K562 (cell line): ENCODE measurements around the gene MIS18A. TPM values are rescaled to one million over a fixed set of nuclear protein-coding genes. Genes with fewer than 3 reads are reported as not detected.

Source experiments
- ATAC-seq: fragments of 200-7000 bp; cut with Tn5 transposase; 3 replicates; pipeline ENCODE4 v1.9.1; 2020; ENCODE audit warnings: moderate library complexity
- BruUV-seq: library from RNA; stranded (reverse); fragments of 400-500 nt; replicated peaks from 2 replicates; lab custom pipeline; 2021; lab: Mats Ljungman, UMichigan
- CTCF ChIA-PET: fragments of 300-600 bp; formaldehyde crosslinking; extraction: SDS; loops from one replicate; lab custom pipeline; 2021; ENCODE audit warnings: low intra/inter-chr PET ratio; lab: Yijun Ruan, JAX
- POLR2A ChIA-PET: fragments of 300-600, 350-650 bp; sonication (Branson Sonifier 250); formaldehyde crosslinking; extraction: SDS; loops from one replicate; lab custom pipeline; 2021; ENCODE audit warnings: antibody characterized with exemption, inconsistent platforms; lab: Yijun Ruan, JAX
- DNase-seq, 4 experiments: peaks; one replicate each; pipeline versions ENCODE4 v3.0.0 to v3.0.0-alpha.2; 2011 to 2018; ENCODE audit warnings: low spot score in 3 of 4, mixed read lengths in 3 of 4; ENCODE audit errors: extremely low read depth in 1 of 4
- FAIRE-seq: peaks from 2 replicates; lab custom pipeline; 2011; peaks lifted over from hg19 to GRCh38; lab: Jason Lieb, UNC
- H2AFZ ChIP-seq: 2 replicates; pipeline ENCODE4 v1.6.0; 2011; ENCODE audit warnings: low read depth, low read length, control low read depth, inconsistent platforms
- H3K27ac ChIP-seq: fragments of 200-600 bp; 3 replicates; pipeline ENCODE4 v1.8.0; 2011; ENCODE audit warnings: low read depth, mild to moderate bottlenecking, control low read depth, inconsistent platforms, low read length, moderate library complexity, mixed read lengths; ENCODE audit errors: extremely low read depth
- H3K27me3 ChIP-seq, 2 experiments: fragments of 300-600 bp in 1 of 2; 2 replicates in 1 of 2; 3 replicates in 1 of 2; pipeline versions ENCODE4 v1.6.0 to v1.8.0; 2011; ENCODE audit warnings: inconsistent platforms in 2 of 2, low read length in 2 of 2, mild to moderate bottlenecking in 1 of 2, mixed read lengths in 1 of 2, moderate library complexity in 1 of 2; ENCODE audit not compliant: control insufficient read depth in 2 of 2, insufficient read depth in 2 of 2
- H3K36me3 ChIP-seq: fragments of 300-600 bp; 3 replicates; pipeline ENCODE4 v1.8.0; 2011; ENCODE audit warnings: mild to moderate bottlenecking, low read length, inconsistent platforms; ENCODE audit not compliant: control insufficient read depth, insufficient read depth
- H3K4me1 ChIP-seq, 2 experiments: fragments of 200-600 bp in 1 of 2; replicated peaks in 1 of 2; 2 replicates in 1 of 2; 3 replicates in 1 of 2; pipeline versions ENCODE4 v1.5.1 to v1.8.0; 2011; ENCODE audit warnings: inconsistent platforms in 2 of 2, low read length in 2 of 2, mild to moderate bottlenecking in 1 of 2, mixed read lengths in 1 of 2, moderate library complexity in 1 of 2; ENCODE audit not compliant: control insufficient read depth in 2 of 2, insufficient read depth in 2 of 2
- H3K4me2 ChIP-seq: 2 replicates; pipeline ENCODE4 v1.6.1; 2011; ENCODE audit warnings: low read length, control low read depth, inconsistent platforms, mixed read lengths; ENCODE audit not compliant: insufficient read depth
- H3K4me3 ChIP-seq: fragments of 200-600 bp; sonication (generic), shearing (Covaris generic); 2 replicates; pipeline ENCODE4 v1.5.1; 2016; ENCODE audit warnings: control low read depth, inconsistent platforms
- H3K79me2 ChIP-seq: fragments of 200-600 bp; 3 replicates; pipeline ENCODE4 v1.8.0; 2011; ENCODE audit warnings: low read length, inconsistent platforms; ENCODE audit not compliant: control insufficient read depth, insufficient read depth
- H3K9ac ChIP-seq, 2 experiments: 2 replicates each; pipeline versions ENCODE4 v1.6.0 to v1.6.1; 2011; ENCODE audit warnings: low read depth in 2 of 2, low read length in 2 of 2, control low read depth in 1 of 2, inconsistent platforms in 1 of 2, mild to moderate bottlenecking in 1 of 2, mixed read lengths in 1 of 2; ENCODE audit not compliant: insufficient read depth in 1 of 2
- H3K9me1 ChIP-seq: one replicate; pipeline ENCODE4 v1.6.0; 2011; ENCODE audit warnings: inconsistent platforms, mild to moderate bottlenecking, low read length, moderate library complexity; ENCODE audit not compliant: control insufficient read depth, insufficient read depth
- H3K9me3 ChIP-seq: replicated peaks from 2 replicates; pipeline ENCODE4 v1.5.1; 2011; ENCODE audit warnings: low read depth, low read length, inconsistent platforms; ENCODE audit not compliant: control insufficient read depth, insufficient read depth
- H4K20me1 ChIP-seq: replicated peaks from 2 replicates; pipeline ENCODE4 v1.6.1; 2011; ENCODE audit warnings: low read length, inconsistent platforms, mixed read lengths; ENCODE audit not compliant: control insufficient read depth, insufficient read depth
- CREBBP ChIP-seq: IDR thresholded peaks from one replicate; pipeline ENCODE4 v1.6.1; 2012; ENCODE audit warnings: low read depth, mild to moderate bottlenecking, control low read depth, inconsistent platforms, low read length
- E2F4 ChIP-seq: sonication (generic); formaldehyde crosslinking; IDR thresholded peaks from 2 replicates; pipeline ENCODE4 v1.8.0; 2022; ENCODE audit warnings: mild to moderate bottlenecking, low read depth, missing genetic modification reagents
- EHMT2 ChIP-seq: fragments of 450-650 bp; IDR thresholded peaks from 2 replicates; pipeline ENCODE4 v1.6.1; 2018; ENCODE audit warnings: antibody characterized with exemption
- EP400 ChIP-seq: fragments of 450-650 bp; IDR thresholded peaks from 2 replicates; pipeline ENCODE4 v1.6.1; 2017; ENCODE audit warnings: antibody characterized with exemption, mild to moderate bottlenecking, moderate library complexity
- KLF6 ChIP-seq: fragments of 250-450 bp; sonication (Bioruptor Pico); IDR thresholded peaks from 2 replicates; pipeline ENCODE4 v1.4.0; 2020; ENCODE audit warnings: mild to moderate bottlenecking, moderate library complexity, borderline replicate concordance
- MXD1 ChIP-seq: fragments of 250-450 bp; sonication (Bioruptor Pico); IDR thresholded peaks from 2 replicates; pipeline ENCODE4 v1.8.0; 2021; ENCODE audit warnings: borderline replicate concordance, mild to moderate bottlenecking, moderate library complexity; ENCODE audit not compliant: poor library complexity, severe bottlenecking
- POLR2AphosphoS5 ChIP-seq: IDR thresholded peaks from 2 replicates; pipeline ENCODE4 v1.6.1; 2011; ENCODE audit warnings: mild to moderate bottlenecking, low read depth, low read length, moderate library complexity; ENCODE audit not compliant: control insufficient read depth, insufficient read depth
- RREB1 ChIP-seq: fragments of 250-450 bp; sonication (Bioruptor Pico); IDR thresholded peaks from 2 replicates; pipeline ENCODE4 v1.4.0; 2020
- SPI1 ChIP-seq: IDR thresholded peaks from 2 replicates; pipeline ENCODE4 v1.6.1; 2011; ENCODE audit warnings: low read depth, low read length, control low read depth, borderline replicate concordance
- ZHX1 ChIP-seq: fragments of 150-350 bp; conservative IDR thresholded peaks from 2 replicates; pipeline ENCODE4 v1.6.1; 2014; ENCODE audit warnings: low read length
- ZNF134 ChIP-seq: fragments of 250-450 bp; sonication (Bioruptor Pico); conservative IDR thresholded peaks from 2 replicates; pipeline ENCODE4 v1.4.0; 2020
- ZNF586 ChIP-seq: fragments of 450-650 bp; formaldehyde crosslinking; conservative IDR thresholded peaks from 2 replicates; pipeline ENCODE4 v1.4.0; 2020; ENCODE audit warnings: mild to moderate bottlenecking, moderate library complexity
- ZNF696 ChIP-seq: fragments of 250-450 bp; sonication (Bioruptor Pico); conservative IDR thresholded peaks from 2 replicates; pipeline ENCODE4 v1.4.0; 2020; ENCODE audit warnings: mild to moderate bottlenecking, moderate library complexity
- WGBS: fragments of 100-300 bp; shearing (Covaris generic); methylation state at CpG from one replicate; pipeline ENCODE4 v1.1.6; 2016; ENCODE audit warnings: low coverage, mixed read lengths; ENCODE audit not compliant: insufficient coverage; ENCODE audit errors: missing lambda C conversion rate; 5-methylcytosine and 5-hydroxymethylcytosine counted together
- in situ Hi-C: fragments of 300-500 bp; cut with MboI; formaldehyde crosslinking; loops from 4 replicates; pipeline ENCODE4 v1.15.0; 2018; ENCODE audit warnings: inconsistent platforms, mixed read lengths
- intact Hi-C: fragments of 100-400 bp; cut with micrococcal nuclease; formaldehyde crosslinking; loops from 2 replicates; pipeline ENCODE4 v1.14.2; 2022
- polyA plus RNA-seq, 8 experiments: library from polyadenylated mRNA; depleted of rRNA in 4 of 8; stranded (reverse) in 5 of 8; unstranded in 3 of 8; fragments of >200 nt; fragmentation: Nextera tagmentation in 2 of 8; fragmentation: Illumina TruSeq in 1 of 8; extraction: Ambion mirVana in 2 of 8; extraction: Trizol in 1 of 8; gene quantifications; 2 replicates each; pipeline versions ENCODE4 v1.2.1 to v1.2.3, GENCODE V29; 2011 to 2014; ENCODE audit warnings: inconsistent platforms in 1 of 8, missing spikeins in 1 of 8
- total RNA-seq, 7 experiments: library from RNA; depleted of rRNA in 6 of 7; stranded (reverse); fragments of >200 nt in 6 of 7; fragmentation: Illumina TruSeq in 2 of 7; extraction: Trizol in 2 of 7; gene quantifications; 2 replicates each; pipeline versions ENCODE4 v1.2.1 to v1.2.3, GENCODE V29; 2011 to 2021; ENCODE audit warnings: low replicate concordance in 1 of 7

The MIS18A gene
- total and polyA plus RNA-seq, 9 of the 15 experiments (the other 6 are each of a cell fraction or from before 2014, with no cell fraction given), result 17.7 to 75.3 (median 60.3) TPM

GRCh38 chr21:32325706-32326105, 46.9 kb upstream of the MIS18A start:
- in situ Hi-C loops, result no loop called here
- no peak overlapping the region for H3K4me2 ChIP-seq
- TF ChIP-seq EHMT2 (no peak), ZNF134 (CRISPR knock-in tag) (no peak), RREB1 (no peak), KLF6 (CRISPR knock-in tag) (no peak), E2F4 (CRISPR knock-in tag) (no peak), EP400 (no peak), MXD1 (CRISPR knock-in tag) (no peak), POLR2AphosphoS5 (no peak), SPI1 (no peak), ZHX1 (no peak), ZNF586 (CRISPR knock-in tag) (no peak), CREBBP (no peak), ZNF696 (CRISPR knock-in tag) (no peak)

More at GRCh38 chr21:32325706-32326105, 46.9 kb upstream of the MIS18A start:
- no TSS peak for BruUV-seq
- FAIRE-seq, result no peak
- ChIA-PET POLR2A (interaction anchor here (0.6 to 2.3 kb wide), 4 partner anchors 12 to 24 kb away, joined by 3 to 8 read pairs (median 3); no protein-coding TSS in a partner anchor), CTCF (no interaction called here)
- DNase-seq, result no peak
- H2AFZ ChIP-seq, result no peak overlapping the region
- H3K4me3 ChIP-seq, result no peak overlapping the region
- H3K27ac ChIP-seq, result no peak overlapping the region
- intact Hi-C loops, result no loop called here
- H3K9me3 ChIP-seq, result no peaks in the 10 kb centered on the region
- peaks cover 98% of the 10 kb centered on the region for H3K36me3 ChIP-seq
- H3K79me2 ChIP-seq, result no peaks in the 10 kb centered on the region
- no peaks in the 10 kb centered on the region for H3K4me1 ChIP-seq
- no peak for ATAC-seq
- no peaks in the 10 kb centered on the region for H3K27me3 ChIP-seq
- no peaks in the 10 kb centered on the region for H3K9me1 ChIP-seq
- H3K9ac ChIP-seq, result no peak overlapping the region
- 90% methylated on average over 8 of the region's 8 CpGs for WGBS
- no peaks in the 10 kb centered on the region for H4K20me1 ChIP-seq
